Left ventricle myocardium superior (tissue), 1 donor: ENCODE measurements around the gene AHI1. TPM values are rescaled to one million over a fixed set of nuclear protein-coding genes. Genes with fewer than 3 reads are reported as not detected.
A peak's percentile ranks its signal among the peaks of the same experiment; 100 is the strongest.

Experiments
- ATAC-seq: fragments of 200-7000 bp; cut with Tn5 transposase; one replicate; pipeline ENCODE4 v1.9.1; 2020; ENCODE audit warnings: mild to moderate bottlenecking, moderate library complexity
- DNase-seq: peaks from one replicate; pipeline ENCODE4 v3.0.0-alpha.2; 2020
- intact Hi-C: fragments of 100-400 bp; cut with micrococcal nuclease; formaldehyde crosslinking; loops from one replicate; pipeline ENCODE4 v1.11.0; 2022
- total RNA-seq: library from RNA; stranded (reverse); fragmentation: NEBNext Ultra II Directional; extraction: Animal tissue kit (Norgen Biotek cat#: 25700); gene quantifications from one replicate; pipeline ENCODE4 v1.2.1, GENCODE V29; 2021
- donor health status: DM: no; HTN: yes; CAD: no; lungs with severe emphysema.

Gene AHI1
- total RNA-seq, 1 donor from 2014 or later: 7.9 TPM

DNA sequence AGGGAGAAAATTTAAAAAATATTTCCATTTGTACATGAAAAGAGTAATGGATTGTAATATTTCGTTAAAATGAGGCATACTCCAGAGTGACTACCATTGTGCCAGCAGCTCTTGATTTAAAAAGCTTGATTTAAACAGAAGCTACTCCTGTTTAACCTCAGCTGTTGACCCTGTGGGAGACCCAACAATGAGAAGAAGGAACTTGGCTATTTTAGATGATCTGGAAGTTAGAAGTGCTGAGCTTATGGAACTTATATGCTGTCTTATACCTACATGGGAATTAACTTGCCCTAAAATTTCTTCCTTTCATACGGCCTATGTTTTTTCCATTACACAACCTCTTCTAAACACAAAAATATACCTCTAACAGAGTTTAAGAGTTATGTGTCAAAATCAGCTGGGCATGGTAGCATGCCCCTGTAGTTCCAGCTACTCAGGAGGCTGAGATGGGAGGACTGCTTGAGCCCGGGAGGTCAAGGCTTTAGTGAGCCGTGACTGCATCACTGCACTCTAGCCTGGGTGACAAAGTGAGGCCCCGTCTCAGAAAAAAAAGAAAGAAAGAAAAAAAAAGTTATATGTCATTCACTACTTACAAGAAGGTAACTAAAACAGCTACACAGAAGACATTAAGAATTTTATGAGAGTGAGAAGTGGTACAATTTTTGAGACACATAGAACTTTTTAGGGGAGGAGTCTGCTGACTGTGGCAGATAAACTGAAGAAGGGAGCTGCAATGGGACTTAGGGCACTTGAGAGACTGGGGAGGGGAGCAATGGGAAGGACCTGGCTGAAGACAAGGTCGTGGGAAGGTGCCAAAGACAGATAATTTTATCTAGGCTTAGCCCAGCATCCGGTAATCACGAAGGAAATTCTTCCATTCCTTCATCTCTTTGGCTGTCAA is 176.6 kb downstream of the AHI1 start:
- no peak for DNase-seq
- intact Hi-C loops: no loop called here
- no peak for ATAC-seq

DNA sequence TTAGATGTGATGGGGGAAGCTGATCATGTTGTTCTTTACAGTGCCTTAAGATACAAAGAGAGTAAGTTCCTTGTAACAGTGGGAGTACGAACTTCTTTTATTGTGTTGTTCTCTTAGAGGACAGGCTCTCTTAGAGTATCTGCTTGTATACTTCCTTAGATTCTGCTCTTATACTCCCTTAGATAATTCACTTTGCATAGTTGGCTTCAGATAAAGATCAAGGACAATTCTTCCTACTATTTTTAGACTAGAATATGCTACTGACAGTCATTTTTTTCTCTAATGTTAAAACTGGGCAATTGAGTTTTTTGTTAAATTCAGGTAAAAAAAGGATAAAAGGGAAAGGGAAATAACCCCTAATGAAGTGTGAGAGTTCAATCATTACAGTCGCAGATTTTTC is 177.7 kb downstream of the AHI1 start:
- intact Hi-C loops: no loop called here
- ATAC-seq (no peak), DNase-seq (no peak)

DNA sequence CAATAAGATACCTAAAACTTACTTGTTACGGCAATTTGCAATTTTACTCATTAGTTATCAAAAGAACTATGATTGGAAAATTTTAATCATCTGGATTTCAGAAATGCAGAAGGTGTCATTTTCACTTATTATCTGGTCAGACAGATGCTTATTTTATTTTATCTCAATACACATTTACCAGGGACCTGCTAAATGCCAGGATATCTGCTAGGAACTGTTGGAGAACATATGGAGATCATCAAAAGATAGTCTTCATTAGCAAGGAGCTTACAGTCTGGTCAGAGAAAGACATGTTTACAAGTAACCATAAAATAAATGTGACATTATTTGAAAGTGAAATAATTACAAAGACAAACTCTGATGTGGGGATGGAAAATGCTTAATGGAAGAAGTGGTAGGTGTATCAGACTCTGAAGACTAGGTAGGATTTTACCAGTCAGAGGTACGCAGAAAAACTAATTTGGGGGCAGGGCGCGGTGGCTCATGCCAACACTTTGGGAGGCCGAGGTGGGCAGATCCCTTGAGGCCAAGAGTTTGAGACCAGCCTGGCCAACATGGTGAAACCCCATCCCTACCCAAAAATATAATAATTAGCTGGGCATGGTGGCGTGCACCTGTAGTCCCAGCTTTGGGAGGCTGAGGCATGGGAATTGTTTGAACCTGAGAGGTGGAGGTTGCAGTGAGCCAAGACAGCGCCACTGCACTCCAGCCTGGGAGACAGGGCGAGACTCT is 178.6 kb downstream of the AHI1 start:
- ATAC-seq (no peak), DNase-seq (no peak)
- intact Hi-C loops: no loop called here

DNA sequence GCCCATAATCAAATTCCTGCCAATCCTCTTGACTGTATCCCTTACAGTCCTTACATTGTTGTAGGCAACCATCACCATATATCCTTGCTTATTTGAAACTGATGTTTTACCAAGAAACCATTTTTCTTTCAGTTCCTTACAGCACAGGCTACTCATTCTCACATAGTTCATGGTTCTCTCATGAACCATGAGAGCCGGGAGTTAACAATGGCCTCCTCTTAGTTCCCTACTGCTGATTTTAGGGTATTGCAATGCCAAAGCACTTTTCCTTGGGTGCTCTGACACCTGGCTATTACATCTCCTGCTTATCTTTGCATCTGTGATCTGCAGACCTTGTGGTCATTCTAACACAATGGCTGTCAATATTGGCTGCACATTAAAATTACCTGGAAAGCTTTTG is 183.0 kb downstream of the AHI1 start:
- no peak for ATAC-seq
- DNase-seq: no peak
- intact Hi-C loops: no loop called here

DNA sequence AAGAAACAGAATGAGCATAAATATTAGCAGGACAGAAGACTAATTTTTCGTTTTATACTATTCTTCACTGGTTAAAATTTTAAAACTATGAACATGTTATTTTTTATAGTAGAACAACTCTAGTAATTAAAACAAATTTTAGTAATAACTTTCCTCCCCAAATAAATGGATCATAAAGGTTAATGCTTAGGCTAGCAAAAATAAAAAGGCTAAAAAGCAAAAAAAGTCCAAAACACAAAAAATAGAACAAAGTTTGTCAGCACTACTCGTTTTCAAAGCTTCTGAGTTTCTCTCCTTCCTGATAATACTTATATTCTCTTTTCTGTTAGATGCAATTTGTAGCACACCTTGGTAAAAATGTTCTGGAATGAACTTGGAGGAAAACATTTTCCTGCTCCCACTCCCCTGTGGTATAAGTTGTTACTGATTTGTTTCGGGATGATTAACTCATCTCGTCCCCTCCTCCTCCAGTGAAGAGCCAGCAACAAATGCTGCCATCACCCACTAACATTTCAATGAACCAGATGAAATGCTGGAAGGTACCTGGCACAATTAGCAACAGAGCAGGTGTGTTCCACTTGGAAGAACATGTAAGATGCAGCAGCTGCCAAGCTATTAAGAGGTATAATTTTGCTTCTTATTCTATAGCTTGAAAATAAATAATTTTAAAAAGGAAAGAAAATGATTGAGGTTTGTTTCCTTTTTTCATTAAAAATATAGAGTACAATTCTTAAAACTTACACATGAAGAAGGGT is 185.9 kb downstream of the AHI1 start:
- no peak for ATAC-seq
- DNase-seq: no peak
- intact Hi-C loops: no loop called here

DNA sequence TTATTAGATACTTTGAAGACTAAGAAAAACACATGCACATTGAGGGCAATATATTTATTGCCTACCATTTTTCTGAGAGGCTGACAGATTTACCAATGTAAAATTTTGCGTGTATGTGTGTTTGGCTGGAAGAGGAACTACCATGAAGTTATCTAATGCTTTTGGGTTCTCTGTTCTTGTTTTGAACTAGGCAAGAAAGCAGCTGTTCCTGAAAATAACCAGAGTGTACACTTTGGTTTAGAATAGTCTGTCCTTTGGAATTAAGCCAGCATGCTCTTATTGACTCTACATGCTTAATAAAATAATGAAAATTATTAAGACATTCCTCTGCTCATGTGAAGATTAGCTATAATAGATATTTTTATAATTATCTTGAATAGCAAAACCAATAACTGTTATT is 187.2 kb downstream of the AHI1 start:
- ATAC-seq: peak; percentile 15
- no peak for DNase-seq
- intact Hi-C loops: no loop called here

DNA sequence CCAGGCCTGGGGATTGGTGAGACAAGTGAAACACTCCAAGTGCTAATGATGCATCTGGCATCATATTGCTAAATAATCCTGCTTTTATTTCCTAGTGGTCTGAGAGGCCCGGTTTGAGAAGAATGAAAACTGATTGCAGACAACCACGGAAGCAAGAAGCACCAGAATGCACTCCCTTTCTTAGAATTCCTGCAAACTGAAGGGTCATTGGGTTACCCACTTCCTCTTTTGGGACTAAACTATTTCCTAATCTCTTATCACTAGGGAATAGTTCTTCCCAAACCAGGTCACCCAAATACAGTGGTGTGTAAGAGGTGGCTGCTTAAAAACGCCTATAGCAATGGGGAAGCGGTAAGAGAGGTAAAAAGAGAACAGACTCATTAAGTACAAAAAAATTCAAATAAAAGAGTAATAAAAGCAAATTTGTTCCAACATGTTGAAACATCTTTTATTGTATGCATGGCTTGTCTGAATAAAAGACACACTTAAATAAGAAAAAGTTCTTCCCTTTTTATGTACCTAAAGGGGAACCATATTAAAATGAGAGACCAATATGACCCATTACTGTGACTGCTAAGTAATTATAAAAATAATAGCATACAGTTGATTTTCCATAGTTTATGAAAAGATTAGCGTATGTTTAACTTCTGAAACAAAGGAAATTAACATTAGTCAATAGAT is 190.7 kb downstream of the AHI1 start:
- DNase-seq (no peak), ATAC-seq (no peak)

DNA sequence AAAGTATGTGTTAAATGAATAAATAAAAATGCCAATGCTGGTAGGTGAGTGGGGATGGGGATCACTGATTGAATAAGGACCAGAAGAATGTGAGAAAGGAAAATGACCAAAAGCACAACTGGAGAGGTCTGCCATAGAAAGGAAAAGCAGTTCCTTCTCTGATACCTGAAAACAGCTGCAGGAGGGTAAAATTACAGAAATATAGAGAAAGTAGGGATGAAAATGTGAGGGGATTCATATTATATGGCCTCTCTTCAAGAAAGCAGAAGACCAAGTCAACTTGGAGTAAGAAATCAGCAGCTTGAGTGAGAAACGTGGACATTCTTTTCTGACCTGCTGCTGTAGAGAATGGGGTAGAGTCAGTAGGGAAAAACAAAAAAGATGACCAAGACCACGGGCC is 191.4 kb downstream of the AHI1 start:
- intact Hi-C loops: no loop called here
- no peak for ATAC-seq

More for the DNA sequence above, 190.7 kb downstream of the AHI1 start:
- intact Hi-C loops: no loop called here

DNA sequence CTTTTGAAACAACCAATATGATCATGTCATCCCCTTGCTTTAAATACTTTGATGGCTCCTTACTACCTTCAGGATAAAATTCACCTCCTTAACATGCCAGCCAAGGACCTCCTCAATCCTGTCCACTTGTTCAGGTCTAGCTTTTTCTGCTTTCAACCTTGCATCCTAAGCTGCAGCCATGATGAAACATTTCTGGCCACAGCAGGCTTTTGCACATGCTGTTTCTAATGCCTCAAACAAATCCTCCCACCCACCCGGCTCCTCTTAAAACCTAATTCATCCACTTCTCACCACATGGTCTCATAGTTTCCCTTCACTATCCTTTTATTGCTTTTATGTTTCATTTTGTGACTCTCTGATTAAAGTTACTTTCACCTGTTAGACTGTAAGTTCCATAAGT is 191.9 kb downstream of the AHI1 start:
- ATAC-seq (no peak), DNase-seq (no peak)
- intact Hi-C loops: no loop called here

More for the DNA sequence above, 191.4 kb downstream of the AHI1 start:
- no peak for DNase-seq

DNA sequence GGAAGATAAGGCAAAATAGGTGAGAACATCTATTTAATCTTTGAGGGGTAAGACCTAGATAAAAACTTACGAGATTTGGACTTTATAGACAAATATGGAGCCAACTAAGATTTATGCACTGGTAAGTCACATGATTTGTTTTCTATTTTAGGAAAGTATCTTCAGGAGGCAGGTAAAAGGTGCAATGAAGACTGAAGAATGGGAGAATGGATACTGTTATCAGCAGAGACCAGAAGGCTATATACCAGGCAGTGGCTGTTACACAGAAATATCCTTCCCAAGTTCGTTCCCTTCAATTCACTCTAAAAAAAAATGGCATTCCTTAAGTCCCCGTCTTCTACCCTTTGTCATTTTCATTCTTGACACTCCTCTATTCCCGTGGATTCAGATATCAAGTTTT is 192.7 kb downstream of the AHI1 start:
- DNase-seq (no peak), ATAC-seq (no peak)
- intact Hi-C loops: no loop called here

DNA sequence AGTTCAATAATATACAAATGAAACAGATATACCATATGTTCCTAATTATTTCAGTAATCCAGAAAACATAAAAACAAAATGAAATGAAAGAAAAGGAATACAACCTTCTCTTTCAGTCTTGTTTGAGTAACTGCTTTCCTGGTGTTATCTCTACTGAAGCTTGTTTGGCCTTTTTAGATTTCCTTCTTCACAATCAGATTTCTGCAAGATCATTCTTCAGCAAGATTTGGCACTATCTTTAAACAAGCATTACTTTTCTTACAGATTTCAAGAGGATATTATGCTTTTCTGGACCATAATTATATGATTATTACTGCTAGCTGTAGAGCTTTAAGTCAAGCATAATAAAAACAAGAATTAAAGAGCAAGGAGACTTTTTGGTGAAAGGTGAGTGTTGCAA is 196.2 kb downstream of the AHI1 start:
- no peak for DNase-seq
- ATAC-seq: no peak
- intact Hi-C loops: no loop called here

DNA sequence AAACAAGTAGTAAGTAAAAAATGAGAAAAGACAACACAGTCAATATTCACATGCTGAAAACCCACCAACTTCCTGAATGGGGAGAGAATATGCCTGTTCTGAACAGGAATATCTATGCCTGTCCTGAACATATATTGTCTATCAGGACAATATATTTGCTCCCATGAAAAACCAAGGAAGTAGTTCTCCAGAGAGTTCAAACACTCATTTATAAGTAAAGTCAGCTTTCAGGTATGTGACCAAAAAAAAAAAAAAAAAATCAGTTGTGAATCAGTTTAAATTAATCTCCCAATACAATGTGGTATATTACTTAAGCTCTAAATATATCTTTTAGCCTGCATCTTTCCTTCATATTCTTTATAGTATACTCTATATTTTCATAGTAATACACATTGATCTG is 197.0 kb downstream of the AHI1 start:
- DNase-seq: no peak
- intact Hi-C loops: no loop called here
- ATAC-seq: no peak

DNA sequence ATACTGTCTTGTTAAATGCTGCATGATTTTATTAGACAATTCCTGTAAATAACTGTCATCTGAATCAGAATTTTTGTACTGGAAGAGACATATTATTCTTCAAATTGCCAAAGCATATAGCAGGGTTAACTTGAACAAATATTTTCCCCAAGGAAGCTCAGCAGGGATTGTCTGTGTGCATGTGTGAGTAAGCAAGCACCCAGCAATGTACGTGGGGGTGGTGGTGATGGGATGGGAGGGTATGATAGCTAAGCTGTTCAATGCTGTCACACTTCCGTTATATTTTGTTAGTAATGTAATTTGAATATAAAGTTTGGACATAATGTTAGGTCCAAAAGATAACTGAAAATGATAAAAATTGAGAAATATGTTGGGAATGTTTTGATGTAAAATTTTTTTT is 198.3 kb downstream of the AHI1 start:
- DNase-seq (no peak), ATAC-seq (no peak)
- intact Hi-C loops: no loop called here

DNA sequence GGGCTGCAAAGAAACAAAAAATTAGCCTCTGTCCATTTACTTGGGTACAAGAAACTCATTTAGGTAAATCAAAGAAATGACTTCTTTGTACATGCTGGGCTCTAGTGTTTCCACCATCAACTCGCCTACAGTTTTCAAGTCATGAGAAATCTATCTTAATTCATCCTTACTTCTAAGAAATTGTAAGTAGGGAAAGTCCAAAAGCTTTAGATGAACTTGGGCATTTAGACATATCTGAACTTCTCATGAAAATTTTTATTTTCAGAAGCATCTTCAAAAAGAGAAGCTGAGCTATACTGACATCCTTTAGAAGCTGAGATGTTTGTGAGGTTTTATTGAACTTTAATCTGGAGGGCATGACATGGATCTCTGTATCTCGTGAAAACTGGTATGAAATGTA is 199.1 kb downstream of the AHI1 start:
- ATAC-seq (no peak), DNase-seq (no peak)
- intact Hi-C loops: no loop called here

DNA sequence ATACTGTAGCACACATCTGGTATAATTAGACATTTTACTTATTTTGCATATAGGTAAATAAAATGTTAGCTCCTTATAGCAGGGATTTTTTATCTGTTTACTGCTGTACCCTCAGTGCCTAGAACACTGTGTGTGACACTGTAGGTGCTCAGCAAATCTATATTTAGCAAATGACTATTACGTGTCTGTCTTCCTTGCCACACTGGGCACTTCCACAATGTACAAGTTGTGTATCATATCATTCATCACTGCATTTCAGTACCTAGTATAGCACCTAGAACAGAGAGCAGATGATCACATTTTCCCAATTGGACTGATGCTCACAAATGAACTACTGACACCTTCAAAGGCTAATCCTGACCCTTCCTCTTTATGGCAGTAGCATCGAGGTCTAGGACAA is 200.8 kb downstream of the AHI1 start:
- ATAC-seq (no peak), DNase-seq (no peak)
- intact Hi-C loops: no loop called here

DNA sequence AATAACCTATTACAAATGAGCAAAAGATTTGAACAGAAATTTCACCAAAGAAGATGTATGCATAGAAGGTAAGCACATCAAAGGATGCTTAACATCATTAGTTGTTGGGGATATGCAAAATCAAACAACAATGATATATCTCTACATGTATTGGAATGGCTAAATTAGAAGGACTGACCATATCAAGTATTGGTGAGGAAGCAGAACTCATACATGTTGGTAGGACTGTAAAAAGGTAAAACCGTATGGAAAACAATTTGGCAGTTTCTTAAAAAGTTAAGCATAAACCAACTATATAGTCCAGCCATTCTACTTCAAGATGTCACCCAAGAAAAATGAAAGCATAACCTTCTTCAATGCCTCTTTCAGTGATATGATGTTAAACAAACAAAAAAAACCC is 202.5 kb downstream of the AHI1 start:
- intact Hi-C loops: no loop called here
- no peak for ATAC-seq
- no peak for DNase-seq

DNA sequence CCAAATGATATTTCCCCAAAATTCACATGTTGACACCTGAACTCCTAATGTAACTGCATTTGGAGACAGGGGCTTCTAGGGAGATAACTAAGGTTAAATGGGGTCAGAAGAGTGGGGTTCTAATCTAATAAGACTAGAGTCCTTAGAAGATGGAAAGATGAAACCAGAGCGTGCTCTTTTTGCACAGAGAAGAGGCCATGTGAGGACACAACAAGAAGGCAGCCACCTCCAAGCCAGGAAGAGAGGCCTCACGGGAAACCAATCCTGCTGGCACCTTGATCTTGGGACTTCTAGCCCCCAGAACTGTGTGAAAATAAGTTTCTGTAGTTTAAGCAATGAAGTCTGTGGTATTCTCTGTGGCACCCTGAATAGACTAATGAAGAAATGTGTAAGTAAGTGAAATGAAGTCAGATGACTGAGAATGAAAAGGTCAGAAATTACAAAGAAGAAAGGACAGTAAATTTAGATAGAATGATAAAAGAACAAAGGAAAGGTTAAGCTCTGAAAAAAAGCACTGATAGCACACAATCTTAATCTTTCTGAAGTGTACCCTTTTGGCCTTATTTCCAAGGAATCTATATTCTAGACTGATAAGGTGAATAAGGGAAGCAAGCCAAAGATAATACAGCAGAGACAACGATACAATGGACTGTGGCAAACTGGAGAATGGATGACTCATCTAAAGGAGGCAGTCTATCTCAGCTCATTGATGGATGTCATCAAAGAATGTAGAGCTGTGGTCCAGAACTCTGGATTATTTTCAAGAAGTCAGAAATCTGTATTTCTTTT is 206.1 kb downstream of the AHI1 start:
- ATAC-seq: no peak
- no peak for DNase-seq
- intact Hi-C loops: no loop called here

DNA sequence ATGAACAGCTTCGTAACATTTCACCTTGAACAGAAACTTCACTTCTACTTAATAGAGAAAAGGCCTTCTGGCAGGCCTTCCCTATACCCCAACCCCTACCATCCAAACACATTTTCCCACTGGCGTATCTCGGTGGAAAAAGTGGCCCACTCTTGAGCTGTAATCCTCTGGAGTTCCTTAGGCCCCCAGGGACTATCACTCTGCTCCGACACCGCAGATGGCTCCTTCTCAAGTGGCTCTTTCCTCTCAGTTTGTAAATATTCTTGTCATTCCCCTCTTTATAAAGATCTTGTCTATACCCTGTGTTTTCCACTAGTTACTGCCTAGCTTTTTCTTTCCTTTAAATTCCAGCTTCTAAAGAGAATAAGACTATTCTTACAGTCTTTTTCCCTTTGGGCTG is 207.7 kb downstream of the AHI1 start:
- ATAC-seq (no peak), DNase-seq (no peak)
- intact Hi-C loops: no loop called here
